RWPE2 (cell line): Measurements from ENCODE around the gene SLC17A3.

Experiments used
- ATAC-seq: fragments of 200-7000 bp; cut with Tn5 transposase; 3 replicates; pipeline ENCODE4 v1.9.1; 2021; ENCODE audit warnings: low read depth
- DNase-seq: peaks from one replicate; pipeline ENCODE4 v3.0.0-alpha.2; 2020; ENCODE audit warnings: low spot score
- H3K27ac ChIP-seq: fragments of 450-650 bp; 2 replicates; pipeline ENCODE4 v1.5.1; 2017; ENCODE audit warnings: mild to moderate bottlenecking; ENCODE audit not compliant: poor library complexity, severe bottlenecking
- H3K27me3 ChIP-seq: fragments of 250-450 bp; sonication (Bioruptor Pico); 2 replicates; pipeline ENCODE4 v1.5.1; 2021; ENCODE audit warnings: mild to moderate bottlenecking, moderate library complexity; ENCODE audit not compliant: insufficient read depth, poor library complexity, severe bottlenecking
- H3K36me3 ChIP-seq: fragments of 250-450 bp; sonication (Bioruptor Pico); 2 replicates; pipeline ENCODE4 v1.5.1; 2020; ENCODE audit warnings: low read depth, mild to moderate bottlenecking, moderate library complexity
- H3K4me1 ChIP-seq: fragments of 250-450 bp; sonication (Bioruptor Pico); 2 replicates; pipeline ENCODE4 v1.5.1; 2021; ENCODE audit warnings: mild to moderate bottlenecking, moderate library complexity; ENCODE audit not compliant: insufficient read depth, poor library complexity, severe bottlenecking
- H3K4me3 ChIP-seq: fragments of 250-450 bp; sonication (Bioruptor Pico); 2 replicates; pipeline ENCODE4 v1.5.1; 2021; ENCODE audit warnings: mild to moderate bottlenecking, moderate library complexity; ENCODE audit not compliant: severe bottlenecking
- H3K9me3 ChIP-seq: fragments of 250-450 bp; sonication (Bioruptor Pico); 2 replicates; pipeline ENCODE4 v1.5.1; 2021; ENCODE audit warnings: mild to moderate bottlenecking, moderate library complexity; ENCODE audit not compliant: severe bottlenecking
- CTCF ChIP-seq: fragments of 450-650 bp; IDR thresholded peaks from one replicate; pipeline ENCODE4 v1.5.1; 2017; ENCODE audit warnings: mild to moderate bottlenecking, moderate library complexity; ENCODE audit not compliant: poor library complexity, severe bottlenecking

The SLC17A3 gene

GRCh38 chr6:25829375-25829774, 44.7 kb downstream of the SLC17A3 start:
- no peak for ATAC-seq

GRCh38 chr6:25821341-25821740, 52.7 kb downstream of the SLC17A3 start:
- no peak overlapping the region for H3K27ac ChIP-seq
- DNase-seq (no peak), ATAC-seq (no peak)
- no peaks in the 10 kb centered on the region for H3K4me1 ChIP-seq
- H3K9me3 ChIP-seq: no peaks in the 10 kb centered on the region
- no peak for TF ChIP-seq CTCF
- H3K27me3 ChIP-seq: peaks cover 15% of the 10 kb centered on the region
- H3K36me3 ChIP-seq: no peaks in the 10 kb centered on the region
- H3K4me3 ChIP-seq: no peak overlapping the region

More at GRCh38 chr6:25829375-25829774, 44.7 kb downstream of the SLC17A3 start:
- Histone ChIP-seq H3K4me3 (no peak overlapping the region), H3K4me1 (no peaks in the 10 kb centered on the region), H3K36me3 (no peaks in the 10 kb centered on the region), H3K27ac (no peak overlapping the region), H3K27me3 (peaks cover 27% of the 10 kb centered on the region), H3K9me3 (no peaks in the 10 kb centered on the region)
- DNase-seq: no peak
- TF ChIP-seq CTCF: no peak

GRCh38 chr6:25816252-25816651, 57.8 kb downstream of the SLC17A3 start:
- no peak overlapping the region for H3K27ac ChIP-seq
- H3K4me3 ChIP-seq: no peak overlapping the region
- H3K27me3 ChIP-seq: no peaks in the 10 kb centered on the region
- TF ChIP-seq CTCF: no peak
- no peak for ATAC-seq
- no peaks in the 10 kb centered on the region for H3K36me3 ChIP-seq
- DNase-seq: no peak
- no peaks in the 10 kb centered on the region for H3K9me3 ChIP-seq
- H3K4me1 ChIP-seq: no peaks in the 10 kb centered on the region

GRCh38 chr6:25815194-25815593, 58.8 kb downstream of the SLC17A3 start:
- H3K36me3 ChIP-seq: no peaks in the 10 kb centered on the region
- H3K27ac ChIP-seq: no peak overlapping the region
- no peaks in the 10 kb centered on the region for H3K9me3 ChIP-seq
- no peak overlapping the region for H3K4me3 ChIP-seq
- TF ChIP-seq CTCF: no peak
- H3K4me1 ChIP-seq: no peaks in the 10 kb centered on the region
- ATAC-seq (no peak), DNase-seq (no peak)
- H3K27me3 ChIP-seq: no peaks in the 10 kb centered on the region

- TF ChIP-seq CTCF: no peak
- Histone ChIP-seq H3K9me3 (no peaks in the 10 kb centered on the region), H3K27me3 (peaks cover 5% of the 10 kb centered on the region), H3K27ac (no peak overlapping the region), H3K4me1 (no peaks in the 10 kb centered on the region), H3K4me3 (no peak overlapping the region), H3K36me3 (no peaks in the 10 kb centered on the region)
- ATAC-seq (no peak), DNase-seq (no peak)
Measured at GRCh38 chr6:25804804-25805203, 69.2 kb downstream of the SLC17A3 start.
